ENCODE data around the gene IGSF23. TPM values are rescaled to one million over a fixed set of nuclear protein-coding genes. Genes with fewer than 3 reads are reported as not detected.

The IGSF23 gene
- total RNA-seq, 3 donors from 2014 or later = not detected

- no peak for TF ChIP-seq CTCF (IDR thresholded peaks at IDR 0.05)
- no peaks in the 10 kb centered on the region for H3K36me3 ChIP-seq (ENCODE audit: low read depth)
- DNase-seq (no peak), ATAC-seq (no peak)
- peaks cover 9% of the 10 kb centered on the region for H3K4me1 ChIP-seq (ENCODE audit: low read depth)
- no peak overlapping the region for H3K4me3 ChIP-seq
- intact Hi-C loops (cut with DNase I, micrococcal nuclease) = no loop called here
- no peaks in the 10 kb centered on the region for H3K9me3 ChIP-seq
Measured at GRCh38 chr19:44603201-44603945, 10.0 kb upstream of the IGSF23 start.

GRCh38 chr19:44604241-44604640, 9.1 kb upstream of the IGSF23 start:
- no peaks in the 10 kb centered on the region for H3K36me3 ChIP-seq (ENCODE audit: low read depth)
- H3K4me1 ChIP-seq (ENCODE audit: low read depth) = peaks cover 9% of the 10 kb centered on the region
- intact Hi-C loops (cut with DNase I, micrococcal nuclease) = no loop called here
- no peak for TF ChIP-seq CTCF (IDR thresholded peaks at IDR 0.05)
- ATAC-seq (no peak), DNase-seq (no peak)
- no peaks in the 10 kb centered on the region for H3K9me3 ChIP-seq
- no peak overlapping the region for H3K4me3 ChIP-seq

GRCh38 chr19:44605547-44605946, 7.8 kb upstream of the IGSF23 start:
- H3K9me3 ChIP-seq = no peaks in the 10 kb centered on the region
- no peaks in the 10 kb centered on the region for H3K36me3 ChIP-seq (ENCODE audit: low read depth)
- no peak for TF ChIP-seq CTCF (IDR thresholded peaks at IDR 0.05)
- intact Hi-C loops (cut with DNase I, micrococcal nuclease) = no loop called here
- ATAC-seq (no peak), DNase-seq (no peak)
- H3K4me3 ChIP-seq = no peak overlapping the region
- peaks cover 9% of the 10 kb centered on the region for H3K4me1 ChIP-seq (ENCODE audit: low read depth)

GRCh38 chr19:44607049-44607448, 6.3 kb upstream of the IGSF23 start:
- ATAC-seq (peak; percentile 61), DNase-seq (peak in 1 of 3 donors; percentile 51)
- H3K4me1 ChIP-seq (ENCODE audit: low read depth) = peaks cover 9% of the 10 kb centered on the region
- no peaks in the 10 kb centered on the region for H3K36me3 ChIP-seq (ENCODE audit: low read depth)
- TF ChIP-seq CTCF (IDR thresholded peaks at IDR 0.05) = no peak
- no peaks in the 10 kb centered on the region for H3K9me3 ChIP-seq
- intact Hi-C loops (cut with DNase I, micrococcal nuclease) = no loop called here
- H3K4me3 ChIP-seq = no peak overlapping the region

- H3K9me3 ChIP-seq = no peaks in the 10 kb centered on the region
- no peaks in the 10 kb centered on the region for H3K36me3 ChIP-seq (ENCODE audit: low read depth)
- peaks cover 9% of the 10 kb centered on the region for H3K4me1 ChIP-seq (ENCODE audit: low read depth)
- no peak for TF ChIP-seq CTCF (IDR thresholded peaks at IDR 0.05)
- DNase-seq (no peak), ATAC-seq (no peak)
- intact Hi-C loops (cut with DNase I, micrococcal nuclease) = no loop called here
- H3K4me3 ChIP-seq = no peak overlapping the region
Measured at GRCh38 chr19:44607917-44608316, 5.4 kb upstream of the IGSF23 start.
